Measurements from ENCODE around the gene MYO7A.

GRCh38 chr11:77203901-77204753, 76.1 kb downstream of the MYO7A start:
- TF ChIP-seq CTCF (IDR thresholded peaks at IDR 0.05) (no peak), E2F4 (CRISPR knock-in tag; IDR thresholded peaks at IDR 0.05; ENCODE audit: borderline replicate concordance, low read depth) (no peak), KAT7 (CRISPR knock-in tag; IDR thresholded peaks at IDR 0.05; ENCODE audit: borderline replicate concordance) (no peak)
